ENCODE measurements around the gene FCN3.

The FCN3 gene

DNA sequence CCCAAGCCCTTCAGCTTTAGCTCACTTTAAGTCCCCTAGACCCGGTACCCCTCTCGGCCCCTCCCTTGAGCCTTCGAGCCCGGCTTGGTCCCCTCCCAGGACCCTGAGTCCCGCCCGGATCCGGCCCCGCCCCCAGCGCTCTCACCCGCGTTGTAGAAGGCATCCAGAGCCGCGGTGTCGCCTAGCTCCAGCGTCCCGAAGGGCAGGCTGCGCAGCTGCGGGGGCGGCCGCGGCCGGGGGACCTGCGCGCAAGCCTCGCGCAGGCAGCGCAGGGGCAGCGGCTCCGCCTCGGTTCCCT, 8.6 kb downstream of the FCN3 start:
- DNase-seq (ENCODE audit: extremely low read depth, low read depth): no peak

DNA sequence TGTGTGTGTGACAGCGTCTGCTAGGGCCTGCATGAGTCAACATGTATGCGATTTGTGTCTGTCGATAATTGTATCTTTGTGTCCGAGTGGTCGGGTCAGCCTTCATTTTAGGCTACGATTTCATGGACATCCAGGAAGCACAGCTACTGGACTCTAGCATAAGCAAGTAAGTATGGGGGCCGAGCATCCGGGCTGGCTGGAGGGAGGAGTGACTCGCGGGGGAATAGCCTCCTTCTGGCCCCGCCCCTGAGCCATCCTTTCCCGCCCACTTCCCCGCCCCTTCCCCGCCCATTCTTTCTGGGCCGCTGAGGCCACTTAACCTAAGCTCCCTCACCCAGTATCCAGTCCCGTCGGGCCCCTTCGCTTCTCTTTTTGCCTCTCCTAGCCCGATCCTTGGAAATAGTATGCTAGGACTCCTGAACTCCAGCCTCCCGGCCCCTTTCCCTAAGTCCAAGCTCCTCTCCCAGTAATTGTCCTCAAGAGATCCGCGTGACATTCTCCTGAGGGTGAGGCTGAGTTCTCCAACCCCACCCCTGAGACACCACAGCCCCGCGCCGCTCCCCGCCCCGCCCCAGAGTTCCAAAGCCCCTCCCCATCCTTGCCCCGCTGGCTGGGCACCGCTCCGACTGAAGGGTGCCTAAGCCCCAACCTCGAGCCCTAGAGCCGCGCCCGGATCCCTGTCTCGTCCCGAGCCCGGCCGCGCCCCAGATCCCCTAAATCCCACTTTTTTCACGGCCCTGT, 9.1 kb downstream of the FCN3 start:
- TF ChIP-seq, protein P1, sequence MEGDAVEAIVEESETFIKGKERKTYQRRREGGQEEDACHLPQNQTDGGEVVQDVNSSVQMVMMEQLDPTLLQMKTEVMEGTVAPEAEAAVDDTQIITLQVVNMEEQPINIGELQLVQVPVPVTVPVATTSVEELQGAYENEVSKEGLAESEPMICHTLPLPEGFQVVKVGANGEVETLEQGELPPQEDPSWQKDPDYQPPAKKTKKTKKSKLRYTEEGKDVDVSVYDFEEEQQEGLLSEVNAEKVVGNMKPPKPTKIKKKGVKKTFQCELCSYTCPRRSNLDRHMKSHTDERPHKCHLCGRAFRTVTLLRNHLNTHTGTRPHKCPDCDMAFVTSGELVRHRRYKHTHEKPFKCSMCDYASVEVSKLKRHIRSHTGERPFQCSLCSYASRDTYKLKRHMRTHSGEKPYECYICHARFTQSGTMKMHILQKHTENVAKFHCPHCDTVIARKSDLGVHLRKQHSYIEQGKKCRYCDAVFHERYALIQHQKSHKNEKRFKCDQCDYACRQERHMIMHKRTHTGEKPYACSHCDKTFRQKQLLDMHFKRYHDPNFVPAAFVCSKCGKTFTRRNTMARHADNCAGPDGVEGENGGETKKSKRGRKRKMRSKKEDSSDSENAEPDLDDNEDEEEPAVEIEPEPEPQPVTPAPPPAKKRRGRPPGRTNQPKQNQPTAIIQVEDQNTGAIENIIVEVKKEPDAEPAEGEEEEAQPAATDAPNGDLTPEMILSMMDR (IDR thresholded peaks at IDR 0.05; ENCODE audit: low read depth, low read length): no peak
- peak; percentile 70 for DNase-seq (ENCODE audit: extremely low read depth, low read depth)

More for the DNA sequence above, 8.6 kb downstream of the FCN3 start:
- TF ChIP-seq, protein P1 (IDR thresholded peaks at IDR 0.05; ENCODE audit: low read depth, low read length): no peak

DNA sequence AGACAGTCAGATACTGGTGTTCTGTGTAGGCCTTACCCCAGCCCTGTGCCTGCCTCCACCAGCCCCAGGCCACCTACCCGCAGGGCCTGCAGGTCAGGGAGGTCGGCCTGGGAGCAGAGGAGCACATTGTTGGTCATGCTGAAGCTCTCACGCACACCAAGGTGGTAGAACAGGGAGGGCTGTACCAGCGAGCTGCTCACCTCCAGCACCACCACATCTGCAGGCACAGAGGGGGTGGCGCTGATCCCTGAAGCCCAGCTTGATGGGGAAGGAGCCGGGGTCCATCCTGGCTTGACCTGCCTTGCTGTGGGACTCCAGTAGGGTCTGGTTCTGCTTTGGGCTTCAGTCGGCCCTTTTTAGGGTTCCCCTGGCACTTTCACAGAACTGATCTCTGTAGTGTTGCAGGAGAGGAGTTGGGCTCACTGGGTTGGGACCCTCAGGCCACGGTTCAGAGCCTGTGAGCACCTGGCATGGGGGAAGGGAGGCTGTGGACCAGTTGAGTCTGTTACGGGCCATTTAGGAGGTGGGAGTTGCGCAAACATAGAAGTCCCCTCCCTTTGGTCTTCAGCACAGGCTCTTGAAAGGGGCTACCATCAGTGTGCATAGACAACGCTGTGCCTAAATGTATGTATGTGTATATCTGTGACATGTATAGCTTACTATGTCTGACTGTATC, 9.8 kb downstream of the FCN3 start:
- TF ChIP-seq, protein P1 (IDR thresholded peaks at IDR 0.05; ENCODE audit: low read depth, low read length): no peak
- DNase-seq (ENCODE audit: extremely low read depth, low read depth): no peak

DNA sequence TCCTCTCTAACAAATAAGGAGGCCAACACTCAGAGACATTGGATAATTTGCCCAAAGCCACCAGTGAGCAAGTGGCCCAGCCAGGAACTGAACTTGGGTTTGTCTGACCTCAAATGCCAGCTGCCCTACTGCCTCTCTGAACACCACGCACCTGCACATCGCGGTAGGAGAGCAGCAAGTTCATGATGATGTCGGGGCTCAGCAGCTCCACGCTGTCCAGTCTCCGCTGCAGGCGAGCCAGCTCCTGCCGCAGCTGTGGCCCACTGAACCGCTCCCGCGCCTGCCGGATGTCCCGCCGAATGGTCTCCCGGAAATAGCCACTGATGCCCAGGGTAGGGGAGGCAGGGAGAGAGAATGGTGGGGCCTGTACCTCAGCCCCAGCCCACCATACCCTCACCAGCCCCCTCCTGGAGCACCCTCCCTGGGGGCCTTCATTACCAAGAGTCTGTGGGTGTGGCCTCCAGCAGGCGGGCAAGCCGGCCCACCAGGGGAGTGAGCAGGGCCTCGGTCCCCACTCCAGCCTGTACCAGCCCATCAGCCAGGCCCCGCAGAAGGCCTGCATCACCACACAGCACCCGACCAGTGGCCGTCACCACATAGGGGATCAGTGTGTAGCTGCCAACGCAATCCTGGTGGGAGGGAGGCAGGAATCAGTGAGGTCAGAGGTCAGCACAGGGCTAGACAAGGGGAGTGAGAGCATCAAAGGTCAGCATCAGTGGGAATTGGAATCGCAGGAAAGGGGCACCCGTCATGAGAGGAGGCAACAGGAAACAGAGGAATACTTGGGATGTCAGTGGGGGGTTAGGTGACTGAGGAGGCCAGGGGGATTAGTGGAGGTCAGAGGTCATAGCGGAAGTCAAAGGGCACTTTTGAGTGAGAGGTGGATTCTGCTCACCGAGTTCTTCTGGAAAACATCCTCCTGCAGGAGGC, 10.6 kb downstream of the FCN3 start:
- no peak for DNase-seq (ENCODE audit: extremely low read depth, low read depth)

DNA sequence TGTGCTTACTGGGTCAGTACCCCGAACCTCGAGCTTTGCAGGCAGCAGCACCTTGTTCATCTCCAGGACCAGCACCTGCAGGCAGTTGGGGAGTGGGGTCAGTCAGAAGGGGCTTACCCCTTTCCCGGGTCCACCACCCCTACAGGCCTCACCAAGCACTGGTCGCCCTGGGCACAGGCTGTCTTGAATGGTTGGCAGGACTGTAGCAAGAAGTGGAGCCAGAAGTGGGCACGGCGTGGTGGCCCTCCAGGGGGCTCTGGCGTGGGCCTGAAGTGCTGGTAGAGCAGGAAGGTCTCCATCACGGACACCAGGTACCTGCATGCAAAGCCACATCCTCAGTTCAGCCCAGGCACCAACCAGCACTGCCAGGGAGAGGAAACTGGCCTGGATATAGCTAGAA, 13.1 kb downstream of the FCN3 start:
- TF ChIP-seq, protein P1 (IDR thresholded peaks at IDR 0.05; ENCODE audit: low read depth, low read length): no peak
- no peak for DNase-seq (ENCODE audit: extremely low read depth, low read depth)

More for the DNA sequence above, 10.6 kb downstream of the FCN3 start:
- TF ChIP-seq, protein P1 (IDR thresholded peaks at IDR 0.05; ENCODE audit: low read depth, low read length): no peak

DNA sequence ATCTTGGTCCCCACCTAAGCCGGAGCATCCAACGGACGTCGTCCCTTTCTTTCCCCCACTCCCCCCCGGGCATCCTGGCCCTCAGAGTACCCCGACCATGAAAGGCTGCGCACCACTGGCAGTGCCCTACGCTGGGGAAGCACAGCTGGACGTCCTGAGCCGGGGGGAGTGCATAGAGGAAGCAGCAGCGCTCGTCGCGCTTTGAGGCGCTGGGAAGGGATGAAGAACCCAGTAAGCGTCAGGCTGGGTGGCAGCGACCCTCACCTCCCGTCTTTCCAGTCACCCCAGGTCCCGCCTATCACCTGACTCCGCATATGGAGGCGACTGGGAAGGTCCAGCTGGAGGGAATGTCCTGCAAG, 13.6 kb downstream of the FCN3 start:
- no peak for DNase-seq (ENCODE audit: extremely low read depth, low read depth)
- TF ChIP-seq, protein P1 (IDR thresholded peaks at IDR 0.05; ENCODE audit: low read depth, low read length): no peak

Measured in AG09319 (cell line).